PFSK-1 (cell line): ENCODE data around the gene PRR7.

Source experiments
- POLR2AphosphoS5 ChIP-seq: IDR thresholded peaks from 2 replicates; pipeline ENCODE4 v1.6.1; 2012; ENCODE audit warnings: low read depth, mild to moderate bottlenecking, control low read depth, low read length, moderate library complexity
- REST ChIP-seq, 2 experiments: IDR thresholded peaks; 2 replicates each; pipeline versions ENCODE4 v1.6.1 to v1.8.0; 2011 to 2012; ENCODE audit warnings: low read depth in 2 of 2, low read length in 2 of 2, control low read depth in 1 of 2, inconsistent platforms in 1 of 2, mild to moderate bottlenecking in 1 of 2, moderate library complexity in 1 of 2; ENCODE audit not compliant: insufficient read depth in 1 of 2
- TAF1 ChIP-seq: IDR thresholded peaks from 2 replicates; pipeline ENCODE4 v1.6.1; 2012; ENCODE audit warnings: low read length, control low read depth, borderline replicate concordance; ENCODE audit not compliant: insufficient read depth

- no peak for TF ChIP-seq POLR2AphosphoS5
- no peak for TF ChIP-seq REST (IDR thresholded peaks at IDR 0.05; ENCODE audit: insufficient read depth in 1 of 2, low read depth in 2 of 2, low read length in 2 of 2)
- TF ChIP-seq TAF1: no peak
Observed at GRCh38 chr5:177483994-177484901, 37.6 kb downstream of the PRR7 start.
